Measurements from ENCODE around the gene MAPKBP1.

The MAPKBP1 gene

GRCh38 chr15:41792000-41792637, 17.8 kb downstream of the MAPKBP1 start:
- Histone ChIP-seq H3K36me3 (ENCODE audit: control insufficient read depth in 2 of 2, insufficient read depth in 1 of 2, low read length in 2 of 2) (no peaks in the 10 kb centered on the region), H3K9me3 (ENCODE audit: control insufficient read depth, insufficient read depth, low read depth, low read length) (no peaks in the 10 kb centered on the region), H3K4me3 (ENCODE audit: low read depth, low read length) (no peak overlapping the region), H3K27ac (ENCODE audit: extremely low read depth, low read depth, low read length) (no peak overlapping the region), H3K4me1 (ENCODE audit: control insufficient read depth, insufficient read depth, low read length) (no peaks in the 10 kb centered on the region)
- CTCF ChIA-PET = interaction anchor here (0.7 kb wide), 1 partner anchor 22 kb away, joined by 3 read pairs; no protein-coding TSS in a partner anchor
- TF ChIP-seq ZNF585B (tag by site-specific recombination; IDR thresholded peaks at IDR 0.05) = no peak
- no peak for TF ChIP-seq RBAK (tag by site-specific recombination; IDR thresholded peaks at IDR 0.05)
- TF ChIP-seq, protein P1, sequence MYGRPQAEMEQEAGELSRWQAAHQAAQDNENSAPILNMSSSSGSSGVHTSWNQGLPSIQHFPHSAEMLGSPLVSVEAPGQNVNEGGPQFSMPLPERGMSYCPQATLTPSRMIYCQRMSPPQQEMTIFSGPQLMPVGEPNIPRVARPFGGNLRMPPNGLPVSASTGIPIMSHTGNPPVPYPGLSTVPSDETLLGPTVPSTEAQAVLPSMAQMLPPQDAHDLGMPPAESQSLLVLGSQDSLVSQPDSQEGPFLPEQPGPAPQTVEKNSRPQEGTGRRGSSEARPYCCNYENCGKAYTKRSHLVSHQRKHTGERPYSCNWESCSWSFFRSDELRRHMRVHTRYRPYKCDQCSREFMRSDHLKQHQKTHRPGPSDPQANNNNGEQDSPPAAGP (tag by site-specific recombination; IDR thresholded peaks at IDR 0.05) = no peak
- no peak for TF ChIP-seq ZNF488 (tag by site-specific recombination; IDR thresholded peaks at IDR 0.05)
- TF ChIP-seq ZNF626 (tag by site-specific recombination; IDR thresholded peaks at IDR 0.05) = no peak
- TF ChIP-seq ZNF830 (tag by site-specific recombination; IDR thresholded peaks at IDR 0.05; ENCODE audit: low read depth) = no peak
- no peak for TF ChIP-seq ZBTB8A (tag by site-specific recombination; IDR thresholded peaks at IDR 0.05)
- TF ChIP-seq ZNF514 (tag by site-specific recombination; IDR thresholded peaks at IDR 0.05) = no peak
- TF ChIP-seq IKZF3 (tag by site-specific recombination; IDR thresholded peaks at IDR 0.05) = no peak
- TF ChIP-seq SETDB1 (IDR thresholded peaks at IDR 0.05; ENCODE audit: insufficient read length, low read length) = no peak
- POLR2A ChIA-PET = no interaction called here

DNA sequence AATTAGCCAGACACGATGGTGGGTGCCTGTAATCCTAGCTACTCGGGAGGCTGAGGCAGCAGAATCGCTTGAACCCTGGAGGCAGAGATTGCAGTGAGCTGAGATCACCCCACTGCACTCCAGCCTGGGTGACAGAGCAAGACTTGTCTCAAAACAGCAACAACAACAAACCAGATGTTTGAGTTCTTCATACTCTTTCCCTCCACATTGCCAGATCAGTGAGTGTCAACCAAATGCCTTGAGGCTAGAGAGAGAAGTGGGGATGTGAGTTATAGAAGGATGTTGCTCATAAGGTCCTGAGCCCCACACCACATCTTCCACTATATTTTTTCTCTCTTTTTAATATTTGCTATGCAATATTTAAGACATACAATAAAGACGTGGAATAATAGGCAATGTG, 19.8 kb downstream of the MAPKBP1 start:
- Histone ChIP-seq H3K9me3 (ENCODE audit: control insufficient read depth, insufficient read depth, low read depth, low read length) (no peaks in the 10 kb centered on the region), H3K27ac (ENCODE audit: extremely low read depth, low read depth, low read length) (no peak overlapping the region), H3K4me1 (ENCODE audit: control insufficient read depth, insufficient read depth, low read length) (no peaks in the 10 kb centered on the region), H3K4me3 (ENCODE audit: low read depth, low read length) (no peak overlapping the region), H3K36me3 (ENCODE audit: control insufficient read depth in 2 of 2, insufficient read depth in 1 of 2, low read length in 2 of 2) (no peaks in the 10 kb centered on the region)
- POLR2A ChIA-PET = no interaction called here
- CTCF ChIA-PET = interaction anchor here (0.9 to 1.0 kb wide), 2 partner anchors 15 to 21 kb away, joined by 3 to 4 read pairs; no protein-coding TSS in a partner anchor
- no peak for TF ChIP-seq ZNF791 (tag by site-specific recombination; IDR thresholded peaks at IDR 0.05)
- no peak for TF ChIP-seq ZNF26 (tag by site-specific recombination; IDR thresholded peaks at IDR 0.05)
- no peak for TF ChIP-seq FEZF1 (tag by site-specific recombination; IDR thresholded peaks at IDR 0.05)
- no peak for TF ChIP-seq ZNF146 (tag by site-specific recombination; IDR thresholded peaks at IDR 0.05)
- TF ChIP-seq ZBTB49 (tag by site-specific recombination; IDR thresholded peaks at IDR 0.05; ENCODE audit: low read depth) = no peak
- no peak for TF ChIP-seq RBAK (tag by site-specific recombination; IDR thresholded peaks at IDR 0.05)
- TF ChIP-seq YY2 (tag by site-specific recombination; IDR thresholded peaks at IDR 0.05) = no peak
- TF ChIP-seq ZSCAN5A (tag by site-specific recombination; IDR thresholded peaks at IDR 0.05) = no peak
- no peak for TF ChIP-seq ZBTB48 (tag by site-specific recombination; IDR thresholded peaks at IDR 0.05)
- TF ChIP-seq ZNF600 (tag by site-specific recombination; IDR thresholded peaks at IDR 0.05) = no peak
- TF ChIP-seq SETDB1 (IDR thresholded peaks at IDR 0.05; ENCODE audit: insufficient read length, low read length) = no peak
- TF ChIP-seq BCL6B (tag by site-specific recombination; IDR thresholded peaks at IDR 0.05) = no peak
- TF ChIP-seq, protein P2, sequence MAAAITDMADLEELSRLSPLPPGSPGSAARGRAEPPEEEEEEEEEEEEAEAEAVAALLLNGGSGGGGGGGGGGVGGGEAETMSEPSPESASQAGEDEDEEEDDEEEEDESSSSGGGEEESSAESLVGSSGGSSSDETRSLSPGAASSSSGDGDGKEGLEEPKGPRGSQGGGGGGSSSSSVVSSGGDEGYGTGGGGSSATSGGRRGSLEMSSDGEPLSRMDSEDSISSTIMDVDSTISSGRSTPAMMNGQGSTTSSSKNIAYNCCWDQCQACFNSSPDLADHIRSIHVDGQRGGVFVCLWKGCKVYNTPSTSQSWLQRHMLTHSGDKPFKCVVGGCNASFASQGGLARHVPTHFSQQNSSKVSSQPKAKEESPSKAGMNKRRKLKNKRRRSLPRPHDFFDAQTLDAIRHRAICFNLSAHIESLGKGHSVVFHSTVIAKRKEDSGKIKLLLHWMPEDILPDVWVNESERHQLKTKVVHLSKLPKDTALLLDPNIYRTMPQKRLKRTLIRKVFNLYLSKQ (tag by site-specific recombination; IDR thresholded peaks at IDR 0.05; ENCODE audit: borderline replicate concordance) = no peak
- TF ChIP-seq ZNF558 (tag by site-specific recombination; IDR thresholded peaks at IDR 0.05) = no peak
- TF ChIP-seq ZNF777 (tag by site-specific recombination; IDR thresholded peaks at IDR 0.05; ENCODE audit: borderline replicate concordance) = no peak
- no peak for TF ChIP-seq ZNF585B (tag by site-specific recombination; IDR thresholded peaks at IDR 0.05)
